Measurements from ENCODE around the gene MICOS13. TPM values are rescaled to one million over a fixed set of nuclear protein-coding genes. Genes with fewer than 3 reads are reported as not detected.

MICOS13 gene
- total RNA-seq, 1 donor from 2014 or later, result 42.2 TPM

GRCh38 chr19:5676772-5677105 lies 3.6 kb downstream of the MICOS13 start:
- H3K9me3 Mint-ChIP-seq, result no peaks in the 10 kb centered on the region
- no peaks in the 10 kb centered on the region for H3K36me3 Mint-ChIP-seq
- H3K27ac Mint-ChIP-seq, result no peak overlapping the region
- peaks cover 3% of the 10 kb centered on the region for H3K27me3 Mint-ChIP-seq
- no peak overlapping the region for H3K4me3 Mint-ChIP-seq
- TF ChIP-seq CTCF (conservative IDR thresholded peaks at IDR 0.05), result no peak
- peaks cover 5% of the 10 kb centered on the region for H3K4me1 Mint-ChIP-seq (ENCODE audit: unreplicated experiment)
- DNase-seq (ENCODE audit: extremely low spot score, unreplicated experiment), result no peak

- Mint-ChIP-seq H3K27me3 (peaks cover 3% of the 10 kb centered on the region), H3K36me3 (no peaks in the 10 kb centered on the region), H3K9me3 (no peaks in the 10 kb centered on the region), H3K4me3 (no peak overlapping the region), H3K4me1 (ENCODE audit: unreplicated experiment) (peaks cover under 1% of the 10 kb centered on the region), H3K27ac (no peak overlapping the region)
- no peak for DNase-seq (ENCODE audit: extremely low spot score, unreplicated experiment)
- no peak for TF ChIP-seq CTCF (conservative IDR thresholded peaks at IDR 0.05)
Measured at GRCh38 chr19:5676105-5676771, 4.1 kb downstream of the MICOS13 start.

GRCh38 chr19:5674714-5675113 lies 5.6 kb downstream of the MICOS13 start:
- no peaks in the 10 kb centered on the region for H3K4me1 Mint-ChIP-seq (ENCODE audit: unreplicated experiment)
- H3K9me3 Mint-ChIP-seq, result no peaks in the 10 kb centered on the region
- no peak for DNase-seq (ENCODE audit: extremely low spot score, unreplicated experiment)
- no peak overlapping the region for H3K4me3 Mint-ChIP-seq
- TF ChIP-seq CTCF (conservative IDR thresholded peaks at IDR 0.05), result no peak
- no peaks in the 10 kb centered on the region for H3K36me3 Mint-ChIP-seq
- H3K27ac Mint-ChIP-seq, result no peak overlapping the region
- H3K27me3 Mint-ChIP-seq, result no peaks in the 10 kb centered on the region

GRCh38 chr19:5673752-5674151 lies 6.6 kb downstream of the MICOS13 start:
- no peaks in the 10 kb centered on the region for H3K36me3 Mint-ChIP-seq
- no peak for DNase-seq (ENCODE audit: extremely low spot score, unreplicated experiment)
- no peaks in the 10 kb centered on the region for H3K27me3 Mint-ChIP-seq
- H3K4me1 Mint-ChIP-seq (ENCODE audit: unreplicated experiment), result no peaks in the 10 kb centered on the region
- H3K9me3 Mint-ChIP-seq, result no peaks in the 10 kb centered on the region
- no peak for TF ChIP-seq CTCF (conservative IDR thresholded peaks at IDR 0.05)
- H3K4me3 Mint-ChIP-seq, result no peak overlapping the region
- H3K27ac Mint-ChIP-seq, result no peak overlapping the region

GRCh38 chr19:5672708-5673459 lies 7.4 kb downstream of the MICOS13 start:
- DNase-seq (ENCODE audit: extremely low spot score, unreplicated experiment), result no peak
- TF ChIP-seq CTCF (conservative IDR thresholded peaks at IDR 0.05), result no peak
- H3K4me1 Mint-ChIP-seq (ENCODE audit: unreplicated experiment), result no peaks in the 10 kb centered on the region
- no peaks in the 10 kb centered on the region for H3K27me3 Mint-ChIP-seq
- no peak overlapping the region for H3K4me3 Mint-ChIP-seq
- H3K9me3 Mint-ChIP-seq, result no peaks in the 10 kb centered on the region
- H3K27ac Mint-ChIP-seq, result peak overlapping the region; percentile 70
- no peaks in the 10 kb centered on the region for H3K36me3 Mint-ChIP-seq
